GOT3 (cell line): ENCODE measurements around the gene POP7.
A peak's percentile ranks its signal among the peaks of the same experiment; 100 is the strongest.
"Not testable (repeated sequence)": the region's sequence is repeated elsewhere in the genome, so short reads cannot be mapped to it uniquely, and the experiment has no call there.

Source experiments
- DNase-seq: peaks from one replicate; lab custom pipeline; 2025; ENCODE audit warnings: mixed read lengths; lab: John Stamatoyannopoulos, UW

The POP7 gene

DNA sequence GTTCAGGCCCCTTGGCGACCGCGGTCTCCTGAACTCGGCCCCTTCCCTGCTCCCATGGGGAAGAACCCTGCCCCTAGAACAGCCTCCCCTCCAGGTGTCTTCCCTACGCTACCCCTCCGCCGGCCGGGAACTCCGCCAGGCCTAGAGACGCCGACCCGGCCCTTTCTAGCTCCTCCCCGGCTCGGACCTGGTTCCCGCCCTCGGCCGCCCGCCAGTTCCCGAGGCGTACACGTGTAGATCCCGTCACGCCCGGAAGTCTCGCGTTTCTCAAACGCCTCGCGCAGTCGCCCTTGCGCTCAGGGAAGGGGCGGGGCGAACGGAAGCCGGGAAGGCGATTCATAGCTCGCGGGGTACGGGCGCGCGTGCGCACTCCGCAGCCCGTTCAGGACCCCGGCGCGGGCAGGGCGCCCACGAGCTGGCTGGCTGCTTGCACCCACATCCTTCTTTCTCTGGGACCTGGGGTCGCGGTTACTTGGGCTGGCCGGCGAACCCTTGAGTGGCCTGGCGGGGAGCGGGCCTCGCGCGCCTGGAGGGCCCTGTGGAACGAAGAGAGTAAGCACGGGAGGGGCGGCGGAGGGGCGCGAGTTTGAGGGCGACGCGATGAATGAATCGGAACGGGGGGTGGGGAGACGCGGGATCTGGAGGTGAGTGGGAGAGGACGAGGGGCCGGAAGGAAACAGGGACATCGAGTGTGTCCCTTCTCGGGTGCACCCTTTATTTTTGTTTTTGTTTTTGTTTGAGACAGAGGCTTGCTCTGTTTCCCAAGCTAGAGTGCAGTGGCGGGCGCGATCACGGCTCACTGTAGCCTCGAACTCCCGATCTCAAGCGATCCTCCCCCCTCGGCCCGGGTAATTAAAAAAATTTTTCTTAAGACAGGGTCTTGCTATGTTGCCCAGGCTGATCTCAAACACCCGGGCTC, at the start of gene POP7:
Gene POP7, plus strand, starts transcription at position 369 of the 919 bp plus-strand sequence. CDS start 710 bp downstream, outside the sequence.
- peak; percentile 92 for DNase-seq

DNA sequence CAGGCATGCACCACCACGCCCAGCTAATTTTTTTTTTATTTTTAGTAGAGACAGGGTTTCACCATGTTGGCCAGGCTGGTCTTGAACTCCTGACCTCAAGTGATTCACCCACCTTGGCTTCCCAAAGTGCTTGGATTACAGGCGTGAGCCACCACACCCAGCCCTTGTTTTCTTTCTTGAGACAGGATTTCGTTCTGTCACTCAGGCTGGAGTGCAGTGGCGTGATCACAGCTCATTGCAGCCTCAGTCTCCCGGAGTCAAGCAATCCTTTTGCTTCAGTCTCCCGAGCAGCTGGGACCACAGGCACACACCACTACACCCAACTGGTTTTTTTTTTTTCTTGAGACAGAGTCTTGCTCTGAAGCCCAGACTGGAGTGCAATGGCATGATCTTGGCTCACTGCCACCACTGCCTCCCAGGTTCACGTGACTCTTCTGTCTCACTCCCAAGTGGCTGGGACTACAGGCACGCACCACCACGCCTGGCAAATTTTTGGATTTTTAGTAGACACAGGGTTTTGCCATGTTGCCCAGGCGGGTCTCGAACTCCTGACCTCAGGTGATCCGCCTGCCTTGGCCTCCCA, 43.6 kb upstream of the POP7 start:
- not testable (repeated sequence) for DNase-seq

DNA sequence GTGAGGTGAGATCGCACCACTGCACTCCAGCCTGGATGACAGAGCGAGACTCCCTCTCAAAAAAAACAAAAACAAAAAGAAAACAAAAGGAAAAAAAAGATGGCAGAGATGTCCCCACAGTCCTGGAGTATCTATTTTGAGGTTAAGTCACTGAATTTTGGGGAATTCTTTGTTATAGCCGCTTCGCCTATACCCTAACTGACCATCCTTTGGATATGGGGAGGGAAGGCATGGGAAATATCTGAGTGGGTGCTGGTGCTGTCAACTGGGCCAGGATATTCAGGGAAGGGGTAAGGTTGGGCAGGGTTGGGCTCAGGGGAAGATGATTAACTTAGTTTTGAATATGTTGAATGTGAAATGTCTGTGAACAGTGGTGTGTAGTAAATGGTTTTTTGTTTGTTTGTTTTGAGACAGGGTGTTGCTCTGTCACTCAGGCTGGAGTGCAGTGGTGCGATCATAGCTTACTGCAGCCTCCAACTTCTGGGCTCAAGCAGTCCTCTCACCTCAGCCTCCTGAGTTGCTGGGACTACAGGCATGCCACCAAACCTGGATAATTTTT, 40.7 kb upstream of the POP7 start:
- DNase-seq, result no peak

DNA sequence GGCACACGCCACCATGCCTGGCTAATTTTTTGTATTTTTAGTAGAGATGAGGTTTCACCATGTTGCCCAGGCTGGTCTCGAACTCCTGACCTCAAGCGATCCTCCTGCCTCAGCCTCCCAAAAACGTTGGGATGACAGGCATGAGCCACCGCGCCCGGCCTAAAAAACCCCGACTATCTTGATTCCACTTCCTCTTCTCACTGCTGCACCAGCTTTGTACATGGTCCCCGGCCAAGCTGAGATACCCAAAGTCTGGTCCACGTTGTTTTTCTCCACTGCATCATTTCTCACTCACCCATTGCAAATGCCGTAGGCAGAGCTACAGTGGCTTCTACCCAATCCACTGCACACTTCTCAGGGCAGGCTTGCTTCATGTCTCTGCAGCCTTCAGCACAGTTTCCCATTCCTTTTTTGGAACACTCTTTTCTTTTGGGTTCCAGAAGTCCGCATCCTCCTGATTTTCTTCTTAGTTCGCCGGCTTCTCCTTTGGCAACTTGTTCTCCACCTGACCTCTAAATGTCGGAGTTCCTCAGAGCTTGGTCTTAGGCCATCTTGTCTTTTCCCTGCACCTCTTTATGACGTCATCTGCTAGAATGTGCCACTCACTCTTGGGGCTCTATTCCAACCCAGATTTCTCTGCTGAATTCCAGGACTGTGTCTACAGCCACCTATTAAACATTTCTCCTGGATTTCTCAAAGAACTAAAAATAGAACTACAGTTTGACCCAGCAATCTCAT, 38.4 kb upstream of the POP7 start:
- DNase-seq, result no peak

DNA sequence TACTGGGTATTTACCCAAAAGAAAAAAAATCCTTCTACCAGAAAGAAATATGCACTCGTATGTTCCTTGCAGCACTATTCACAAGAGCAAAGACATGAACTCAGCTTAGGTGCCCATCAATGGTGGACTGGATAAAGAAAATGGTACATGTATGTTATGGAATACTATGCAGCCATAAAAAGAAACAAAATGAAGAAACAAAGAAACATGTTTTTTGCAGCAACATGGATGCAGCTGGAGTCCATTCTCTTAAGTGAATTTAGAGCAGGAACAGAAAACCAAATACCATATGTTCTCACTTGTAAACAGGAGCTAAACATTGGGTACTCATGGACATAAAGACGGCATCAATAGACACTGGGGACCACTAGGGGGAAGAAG, 37.9 kb upstream of the POP7 start:
- DNase-seq, result no peak

DNA sequence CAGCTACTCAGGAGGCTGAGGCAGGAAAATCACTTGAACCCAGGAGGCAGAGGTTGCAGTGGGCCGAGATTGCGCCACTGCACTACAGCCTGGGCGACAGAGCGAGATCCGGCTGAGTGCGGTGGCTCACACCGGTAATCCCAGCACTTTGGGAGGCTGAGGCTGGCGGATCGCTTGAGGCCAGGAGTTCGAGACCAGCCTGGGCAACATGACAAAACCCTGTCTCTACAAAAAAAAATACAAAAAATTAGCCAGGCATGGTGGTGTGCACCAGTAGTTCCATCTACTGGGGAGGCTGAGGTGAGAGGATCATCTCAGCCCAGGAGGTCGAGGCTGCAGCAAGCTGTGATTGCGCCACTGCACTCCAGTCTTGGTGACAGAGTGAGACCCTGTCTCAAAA, 36.8 kb upstream of the POP7 start:
- not testable (repeated sequence) for DNase-seq

DNA sequence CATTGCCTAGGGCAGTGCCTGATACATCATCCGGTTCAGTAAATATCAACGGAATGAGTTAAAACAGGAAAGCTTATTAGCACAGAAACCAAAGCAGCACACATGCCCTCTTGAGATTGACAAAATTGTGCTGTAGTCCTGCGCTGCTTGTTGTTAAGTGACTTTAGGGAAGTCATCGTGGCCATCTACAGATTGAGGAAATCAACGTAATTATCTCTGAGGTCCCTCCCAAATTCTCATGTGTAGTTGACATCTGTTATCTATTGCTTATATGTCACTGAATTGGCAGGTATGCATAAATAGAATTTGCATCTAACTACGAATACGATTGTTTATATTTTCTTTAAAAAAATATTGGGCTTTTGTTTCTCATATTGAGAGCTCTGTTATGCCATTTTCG, 35.8 kb upstream of the POP7 start:
- DNase-seq, result no peak

DNA sequence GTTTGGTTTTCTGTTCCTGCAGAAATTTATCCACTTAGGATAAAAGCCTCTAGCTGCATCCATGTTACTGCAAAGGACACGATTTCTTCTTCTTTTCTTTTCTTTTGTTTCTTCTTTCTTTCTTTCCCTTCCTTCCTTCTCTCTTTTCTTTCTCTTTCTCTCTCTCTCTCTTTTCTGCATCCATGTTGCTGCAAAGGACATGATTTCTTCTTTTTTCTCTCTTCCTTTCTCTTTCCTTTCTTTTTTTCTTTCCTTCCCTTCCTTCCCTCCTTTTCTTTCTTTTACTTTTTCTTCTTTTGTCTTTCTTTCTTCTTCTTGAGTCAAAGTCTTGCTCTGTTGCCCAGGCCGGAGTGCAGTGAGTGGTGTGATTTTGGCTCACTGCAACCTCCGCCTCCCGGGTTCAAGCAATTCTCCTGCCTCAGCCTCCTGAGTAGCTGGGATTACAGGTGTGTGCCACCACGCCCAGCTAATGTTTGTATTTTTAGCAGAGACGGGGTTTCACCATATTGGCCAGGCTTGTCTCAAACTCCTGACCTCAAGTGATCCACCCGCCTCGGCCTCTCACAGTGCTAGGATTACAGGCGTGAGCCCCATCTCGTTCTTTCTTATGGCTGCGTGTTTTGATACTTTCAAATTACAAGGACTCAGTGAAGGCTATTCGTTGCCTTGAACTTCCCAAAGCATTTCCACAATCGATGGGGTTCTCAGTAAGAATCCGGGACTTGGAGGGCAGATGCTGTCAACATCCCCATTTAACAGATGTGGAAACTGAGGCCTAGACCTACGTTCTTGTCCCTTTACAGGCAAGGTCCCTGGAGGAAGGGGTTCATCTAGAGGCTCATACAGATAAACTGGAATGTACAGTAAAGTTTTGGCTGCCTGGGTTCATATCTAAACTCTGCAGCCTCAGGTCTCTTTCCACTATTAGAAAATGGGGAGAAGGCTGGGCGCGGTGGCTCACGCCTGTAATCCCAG, 34.3 kb upstream of the POP7 start:
- no peak for DNase-seq

DNA sequence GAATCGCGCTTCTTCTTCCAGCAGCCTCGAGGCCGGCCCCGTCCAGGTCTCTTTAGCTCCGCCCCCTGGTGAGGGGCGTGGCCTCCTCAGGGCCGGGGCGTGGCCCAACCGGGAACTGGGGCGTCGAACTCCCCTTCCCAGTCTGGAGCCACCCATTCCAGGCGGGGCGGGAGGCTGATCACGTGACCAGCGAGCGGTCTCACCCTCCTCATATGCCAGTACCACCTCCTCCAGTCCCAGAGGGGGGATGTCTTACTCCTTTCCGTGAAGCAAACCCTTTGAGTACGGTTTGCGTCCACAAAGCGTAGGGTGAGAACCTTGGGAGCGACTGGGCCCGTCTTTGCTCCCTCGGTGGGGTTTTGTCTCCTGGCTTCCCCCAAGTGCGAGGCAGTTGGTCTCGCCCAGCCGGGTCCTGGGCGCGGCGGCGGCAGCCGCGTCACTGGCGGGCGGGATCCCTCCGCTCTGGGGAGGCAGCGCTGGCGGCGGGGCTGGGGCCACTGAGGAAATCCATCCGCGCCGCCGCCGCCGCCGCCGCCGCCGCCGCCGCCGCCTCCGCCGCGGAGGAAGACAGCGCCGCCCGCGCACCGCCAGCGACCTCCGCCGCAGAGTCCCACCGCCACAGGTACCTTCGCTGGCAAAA, 32.5 kb upstream of the POP7 start, which contains the start of gene GNB2:
Gene GNB2, plus strand, starts transcription at position 439 of the 640 bp plus-strand sequence. CDS start 2,526 bp downstream, outside the sequence.
- peak; percentile 94 for DNase-seq

DNA sequence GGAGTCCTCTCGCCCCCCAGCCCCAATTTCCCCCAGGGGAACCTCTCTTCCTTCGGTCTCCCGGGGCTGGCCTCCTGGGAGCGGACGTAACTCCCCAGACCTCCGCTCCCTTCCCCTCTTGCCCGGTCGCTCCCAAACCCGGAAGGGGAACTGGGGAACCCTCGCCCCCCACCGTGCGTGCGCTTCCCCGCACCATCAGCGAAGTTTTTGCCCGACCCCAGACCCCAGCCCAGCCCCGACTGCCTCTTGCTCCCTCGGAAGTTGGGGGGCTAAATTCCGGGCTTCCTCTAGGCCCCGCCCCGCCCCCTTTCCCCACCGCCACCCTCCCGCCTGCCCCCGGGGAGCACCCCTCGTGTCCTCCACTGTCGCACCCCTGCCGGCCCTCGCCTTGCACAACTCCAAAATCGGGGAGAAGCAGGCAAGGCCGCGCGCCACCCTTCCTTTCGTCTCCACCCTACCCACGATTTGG, 31.9 kb upstream of the POP7 start:
- no peak for DNase-seq

DNA sequence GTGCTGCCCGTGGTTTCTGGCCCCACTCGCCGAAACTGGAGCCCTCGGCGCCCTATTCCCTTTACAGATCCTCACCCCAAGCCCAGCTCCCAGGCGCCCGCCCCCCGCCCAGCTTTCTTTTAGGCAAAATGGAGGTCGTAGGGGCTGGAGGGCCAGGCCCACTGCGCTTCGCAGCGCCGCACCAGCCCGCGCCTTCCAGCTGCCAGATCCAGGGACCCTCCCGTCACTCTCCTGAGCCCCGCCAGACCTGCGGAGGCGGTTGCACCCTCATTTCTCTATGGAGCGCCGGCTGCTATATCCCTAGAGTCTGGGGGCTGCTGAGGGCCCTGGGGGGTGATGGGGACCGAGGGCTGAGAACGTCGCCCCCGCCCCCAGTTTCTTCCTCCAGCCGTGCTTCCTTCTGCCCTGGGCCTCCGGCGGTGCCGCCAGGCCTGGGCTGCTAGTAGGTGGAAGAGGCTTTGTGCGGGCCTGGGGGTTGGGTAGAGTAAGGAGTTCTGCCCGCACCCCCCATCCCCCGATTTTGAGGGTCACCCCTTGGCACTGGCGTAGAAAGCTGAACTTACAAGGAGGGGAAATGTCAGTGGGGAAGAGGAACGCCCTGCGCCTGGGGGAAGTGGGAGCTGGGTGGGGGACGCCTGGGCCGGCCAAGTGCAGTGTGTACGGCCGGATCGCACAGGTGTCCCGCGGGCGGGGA, 31.4 kb upstream of the POP7 start:
- DNase-seq, result no peak

DNA sequence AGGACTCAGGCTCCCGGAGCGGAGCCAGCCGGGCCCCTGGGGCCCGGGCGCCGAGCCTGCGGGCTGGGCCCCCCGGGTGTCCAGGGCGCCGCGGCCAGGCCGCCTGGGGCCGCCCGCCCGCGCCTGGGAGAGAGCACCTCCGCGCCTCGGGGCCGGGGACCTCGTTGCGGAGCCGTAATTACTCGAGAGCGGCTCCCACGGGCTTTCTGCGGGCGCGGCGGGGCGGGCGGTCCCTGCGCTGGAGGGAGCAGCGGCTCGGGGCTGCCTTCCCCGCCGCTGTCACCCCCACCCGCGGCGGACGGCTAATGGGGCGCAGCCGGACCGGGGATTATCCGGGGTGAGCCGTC, 30.8 kb upstream of the POP7 start:
- no peak for DNase-seq

DNA sequence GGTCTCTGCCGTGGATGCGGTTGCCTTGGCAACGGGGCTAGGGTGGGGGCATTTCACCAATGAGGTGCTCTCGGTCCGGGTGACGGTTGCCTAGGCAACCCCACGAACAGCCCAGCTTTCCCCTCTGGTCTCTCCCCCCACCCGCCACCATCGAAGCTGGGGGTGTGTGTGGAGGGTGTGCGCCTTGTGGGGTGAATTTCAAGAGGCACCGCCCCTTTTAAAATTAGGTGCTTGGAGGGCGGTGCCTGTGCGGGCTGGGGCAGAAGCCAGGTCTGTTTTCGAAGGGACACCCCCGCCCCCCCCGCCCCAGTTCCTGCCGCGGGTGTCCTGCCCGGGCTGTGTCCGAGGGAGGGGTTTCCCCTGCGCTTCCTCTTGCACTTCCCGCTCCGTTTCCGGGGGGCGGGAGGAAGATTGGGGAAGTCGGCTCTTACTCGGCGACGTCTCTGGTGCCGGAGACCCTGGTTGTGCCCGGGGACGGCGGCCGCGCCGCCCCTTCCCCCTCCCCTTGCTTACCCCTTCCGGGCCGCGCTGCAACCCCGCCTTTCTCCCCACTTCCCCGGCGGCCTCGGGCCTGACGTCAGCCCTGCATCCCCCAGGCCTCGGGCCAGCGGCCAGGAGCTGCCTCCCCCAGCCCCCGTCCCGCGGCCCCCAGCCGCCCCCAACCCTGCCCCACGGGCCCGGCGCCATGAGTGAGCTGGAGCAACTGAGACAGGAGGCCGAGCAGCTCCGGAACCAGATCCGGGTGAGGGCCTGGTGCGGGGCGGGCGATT, 30.2 kb upstream of the POP7 start:
- no peak for DNase-seq

DNA sequence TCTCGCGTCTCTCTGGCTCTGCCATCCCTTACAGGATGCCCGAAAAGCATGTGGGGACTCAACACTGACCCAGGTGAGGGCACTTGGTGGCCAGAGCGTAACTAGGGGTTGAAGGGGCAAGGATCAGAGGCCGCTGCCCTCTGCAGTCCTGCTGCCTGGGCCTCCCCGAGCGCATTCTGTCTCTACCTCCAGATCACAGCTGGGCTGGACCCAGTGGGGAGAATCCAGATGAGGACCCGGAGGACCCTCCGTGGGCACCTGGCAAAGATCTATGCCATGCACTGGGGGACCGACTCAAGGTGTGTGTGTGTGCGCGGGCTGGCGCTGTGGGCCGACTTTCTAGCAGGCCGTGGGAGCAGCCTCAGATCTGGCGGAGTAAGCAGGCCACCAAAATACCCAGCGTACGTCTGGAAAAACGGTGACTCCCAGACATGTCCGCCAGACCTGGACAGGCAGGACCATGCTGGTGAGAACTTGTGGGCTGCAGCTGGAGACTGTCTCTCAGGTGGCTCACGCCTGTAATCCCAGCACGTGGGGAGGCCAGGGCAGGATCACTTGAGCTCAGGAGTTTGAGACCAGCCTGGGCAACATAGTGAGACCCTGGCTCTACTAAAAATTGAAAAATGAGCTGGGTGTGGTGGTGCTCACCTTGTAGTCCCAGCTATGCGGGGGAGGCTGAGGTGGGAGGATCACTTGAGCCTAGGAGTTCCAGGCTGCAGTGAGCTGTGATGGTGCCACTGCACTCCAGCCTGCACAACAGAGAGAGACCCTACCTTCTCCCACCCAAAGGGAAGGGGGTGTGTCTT, 29.2 kb upstream of the POP7 start:
- DNase-seq, result no peak

DNA sequence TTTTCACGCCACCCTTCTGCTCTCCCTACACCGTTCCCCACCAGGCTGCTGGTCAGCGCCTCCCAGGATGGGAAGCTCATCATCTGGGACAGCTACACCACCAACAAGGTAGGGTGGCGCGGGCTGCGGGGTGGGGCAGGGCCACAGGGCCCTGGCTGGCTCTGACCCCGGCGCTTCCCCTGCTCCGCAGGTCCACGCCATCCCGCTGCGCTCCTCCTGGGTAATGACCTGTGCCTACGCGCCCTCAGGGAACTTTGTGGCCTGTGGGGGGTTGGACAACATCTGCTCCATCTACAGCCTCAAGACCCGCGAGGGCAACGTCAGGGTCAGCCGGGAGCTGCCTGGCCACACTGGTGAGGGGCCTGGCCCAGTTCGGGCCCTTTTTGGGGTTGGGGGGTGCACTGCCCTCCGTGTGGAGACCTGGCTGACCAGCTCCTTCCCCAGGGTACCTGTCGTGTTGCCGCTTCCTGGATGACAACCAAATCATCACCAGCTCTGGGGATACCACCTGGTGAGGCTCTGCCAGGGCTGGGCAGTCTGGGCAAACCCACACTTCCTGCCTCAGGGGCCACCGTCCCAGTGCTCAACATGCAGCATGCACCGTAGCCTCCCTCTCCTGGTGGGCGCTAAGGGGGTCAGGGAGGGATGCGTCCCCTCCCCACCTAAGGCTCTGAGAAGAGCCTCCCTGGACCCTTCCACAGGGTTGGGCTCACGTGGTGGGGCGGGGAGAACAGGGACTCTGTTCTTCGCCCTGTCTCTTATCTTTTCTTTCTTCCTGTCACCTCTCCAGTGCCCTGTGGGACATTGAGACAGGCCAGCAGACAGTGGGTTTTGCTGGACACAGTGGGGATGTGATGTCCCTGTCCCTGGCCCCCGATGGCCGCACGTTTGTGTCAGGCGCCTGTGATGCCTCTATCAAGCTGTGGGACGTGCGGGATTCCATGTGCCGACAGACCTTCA, 28.3 kb upstream of the POP7 start:
- no peak for DNase-seq

DNA sequence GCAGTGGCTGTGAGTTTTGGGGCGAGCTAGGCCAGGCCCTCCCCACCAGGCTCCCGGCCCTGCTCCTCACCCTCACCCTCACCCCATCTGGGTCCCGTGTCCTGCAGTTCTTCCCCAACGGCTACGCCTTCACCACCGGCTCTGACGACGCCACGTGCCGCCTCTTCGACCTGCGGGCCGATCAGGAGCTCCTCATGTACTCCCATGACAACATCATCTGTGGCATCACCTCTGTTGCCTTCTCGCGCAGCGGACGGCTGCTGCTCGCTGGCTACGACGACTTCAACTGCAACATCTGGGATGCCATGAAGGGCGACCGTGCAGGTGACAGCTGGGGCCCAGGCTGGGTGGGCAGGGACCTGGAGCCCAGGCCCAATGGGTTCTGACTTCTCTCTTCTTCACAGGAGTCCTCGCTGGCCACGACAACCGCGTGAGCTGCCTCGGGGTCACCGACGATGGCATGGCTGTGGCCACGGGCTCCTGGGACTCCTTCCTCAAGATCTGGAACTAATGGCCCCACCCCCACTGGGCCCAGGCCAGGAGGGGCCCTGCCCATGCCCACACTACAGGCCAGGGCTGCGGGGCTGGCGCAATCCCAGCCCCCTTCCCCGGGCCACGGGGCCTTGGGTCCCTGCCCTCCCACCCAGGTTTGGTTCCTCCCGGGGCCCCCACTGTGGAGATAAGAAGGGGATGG, 27.5 kb upstream of the POP7 start:
- DNase-seq, result no peak
